HG03469 (cell line): ENCODE data around the gene NPAS3.

ENCODE experiments used
- ATAC-seq: cut with Tn5 transposase; IDR thresholded peaks from one replicate; pipeline ENCODE4 v1.9.1; 2021; ENCODE audit warnings: mild to moderate bottlenecking, moderate library complexity, moderate number of reproducible peaks; ENCODE audit not compliant: unreplicated experiment

Gene NPAS3

GRCh38 chr14:33839193-33840076 is 900.8 kb downstream of the NPAS3 start:
- no peak for ATAC-seq

GRCh38 chr14:33840797-33841196 is 902.1 kb downstream of the NPAS3 start:
- ATAC-seq = no peak

GRCh38 chr14:33842299-33842698 is 903.6 kb downstream of the NPAS3 start:
- no peak for ATAC-seq

DNA sequence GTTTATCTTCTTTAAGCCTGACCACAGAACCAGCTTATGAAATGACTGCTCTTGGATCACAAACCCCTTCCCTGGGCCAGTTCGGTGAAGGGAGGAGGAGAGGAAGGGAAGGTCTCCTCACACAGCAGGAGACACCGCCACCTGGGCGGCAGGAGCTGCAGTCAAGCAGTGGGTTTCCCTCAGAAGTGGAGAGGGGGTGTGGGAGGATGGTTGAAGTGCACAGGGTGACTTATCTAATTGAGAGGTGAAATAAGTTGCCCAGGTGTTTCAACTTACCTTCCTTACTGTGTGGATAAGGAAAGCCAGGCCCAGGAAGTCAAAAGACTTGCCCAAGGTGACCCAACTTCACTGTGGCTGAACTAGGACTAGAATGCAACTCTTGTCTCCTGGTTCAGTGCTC is 905.4 kb downstream of the NPAS3 start:
- no peak for ATAC-seq

GRCh38 chr14:33846100-33846824 is 907.6 kb downstream of the NPAS3 start:
- no peak for ATAC-seq

- no peak for ATAC-seq
Measured at GRCh38 chr14:33847066-33847465, 908.4 kb downstream of the NPAS3 start.

DNA sequence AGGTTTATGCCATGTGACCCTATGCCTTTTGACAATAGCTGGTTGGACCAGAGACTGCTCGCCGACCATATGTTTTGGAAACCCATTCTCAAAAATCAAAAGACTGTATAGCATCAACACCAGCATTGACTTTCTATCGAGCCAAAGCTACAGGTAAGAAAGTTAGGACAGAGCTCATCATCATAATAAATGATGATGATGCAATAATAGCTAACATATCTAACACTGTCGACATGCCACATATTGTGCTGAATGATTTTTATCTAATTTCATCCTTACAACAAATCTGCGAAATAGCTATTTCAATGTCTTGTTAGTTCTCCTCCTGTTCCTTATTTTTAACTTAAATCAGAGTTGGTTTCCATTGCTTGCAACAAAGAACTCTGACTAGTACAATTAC is 909.3 kb downstream of the NPAS3 start:
- ATAC-seq = no peak

- ATAC-seq = no peak
Measured at GRCh38 chr14:33848706-33849454, 910.2 kb downstream of the NPAS3 start.

DNA sequence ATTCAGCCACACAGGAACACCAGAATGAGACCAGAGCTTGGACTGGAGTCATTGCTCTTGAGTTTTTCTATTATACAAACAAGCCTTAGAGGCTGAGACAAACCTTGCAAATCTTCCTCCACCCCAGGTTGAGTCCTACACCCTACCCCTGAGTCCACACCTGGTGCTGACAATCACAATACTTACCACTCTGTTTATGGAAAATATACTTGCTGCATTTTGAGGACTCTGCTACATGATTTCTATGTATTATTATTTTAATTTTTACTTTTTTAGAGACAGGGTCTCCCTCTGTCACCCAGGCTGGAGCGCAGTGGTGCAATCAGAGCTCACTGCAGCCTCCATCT is 910.7 kb downstream of the NPAS3 start:
- no peak for ATAC-seq

DNA sequence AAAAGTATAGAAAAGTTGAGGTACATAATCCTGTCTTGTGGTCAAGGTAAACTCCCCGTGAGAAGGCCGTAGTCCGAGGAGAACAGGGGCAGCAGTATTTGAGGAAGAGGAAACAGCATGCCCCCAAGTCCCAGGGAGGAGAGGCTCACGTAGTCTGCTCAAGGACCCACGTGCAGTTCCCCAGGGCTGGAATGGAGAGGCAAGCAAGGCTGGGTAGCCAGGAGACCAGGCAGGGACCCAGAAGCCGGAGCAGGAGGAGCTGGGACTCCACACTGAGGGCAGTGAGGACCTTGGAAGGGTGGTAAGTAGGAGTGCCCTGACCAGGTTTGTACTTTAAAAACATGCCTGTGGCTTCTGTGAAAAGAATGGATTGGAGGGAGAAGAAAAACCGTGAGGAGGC is 912.1 kb downstream of the NPAS3 start:
- ATAC-seq = no peak

- ATAC-seq = no peak
Measured at GRCh38 chr14:33851366-33851765, 912.7 kb downstream of the NPAS3 start.

- no peak for ATAC-seq
Measured at GRCh38 chr14:33851931-33852330, 913.3 kb downstream of the NPAS3 start.
